ENCODE measurements around the gene CSTF3. TPM values are rescaled to one million over a fixed set of nuclear protein-coding genes. Genes with fewer than 3 reads are reported as not detected.

Gene CSTF3
- total RNA-seq, 3 donors from 2014 or later = 9.0 to 33.4 (median 15.7) TPM

DNA sequence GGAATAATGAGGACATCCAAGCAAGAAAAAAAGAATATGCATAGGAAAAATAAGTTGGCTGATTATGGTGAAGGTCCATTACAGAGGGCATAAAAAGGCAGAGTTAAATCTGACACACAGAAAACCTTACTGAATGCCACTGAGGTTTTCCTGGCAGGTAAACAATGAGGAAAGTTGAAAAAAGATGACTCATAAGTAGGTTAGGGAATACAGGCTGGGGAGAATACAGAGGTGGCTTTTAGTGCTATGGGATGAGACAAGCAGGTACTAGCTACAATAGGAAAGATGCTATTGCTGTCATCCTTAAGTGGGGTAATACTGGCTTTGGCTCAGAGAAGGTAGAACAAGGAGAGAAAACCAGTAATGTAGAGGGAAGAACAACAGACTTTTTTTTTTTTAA lies 44.7 kb downstream of the CSTF3 start:
- intact Hi-C loops (cut with DNase I; ENCODE audit: low total_unique reads) = no loop called here
- no peak overlapping the region for H3K27ac ChIP-seq

DNA sequence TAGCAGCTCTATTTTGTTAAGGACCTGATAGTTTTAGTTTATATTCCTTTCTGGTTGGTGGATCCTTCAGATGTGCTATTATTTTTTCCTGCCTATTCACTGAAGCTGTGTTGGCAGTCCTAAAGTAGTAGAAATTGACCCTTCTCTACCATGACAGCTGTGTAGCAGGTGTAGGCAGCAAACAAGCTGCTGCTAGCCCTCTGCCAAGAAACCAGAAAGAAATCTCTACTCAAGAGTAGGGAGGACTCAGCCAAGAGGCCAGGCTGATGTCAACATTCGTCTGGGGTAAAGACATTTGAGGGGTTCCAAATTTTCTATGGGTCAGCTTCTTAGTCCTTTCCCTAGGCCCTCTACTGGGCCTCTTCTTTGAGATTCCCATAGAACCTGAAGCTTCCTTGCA lies 51.2 kb downstream of the CSTF3 start:
- Histone ChIP-seq H3K4me3 (no peak overlapping the region), H3K27ac (no peak overlapping the region), H3K27me3 (no peaks in the 10 kb centered on the region), H3K36me3 (no peaks in the 10 kb centered on the region), H3K4me1 (no peaks in the 10 kb centered on the region), H3K9me3 (no peaks in the 10 kb centered on the region)
- intact Hi-C loops (cut with DNase I; ENCODE audit: low total_unique reads) = no loop called here
- no peak for DNase-seq (ENCODE audit: low spot score in 2 of 2)
- TF ChIP-seq POLR2A (IDR thresholded peaks at IDR 0.05) (no peak), POLR2AphosphoS5 (IDR thresholded peaks at IDR 0.05) (no peak)
- TF ChIP-seq, protein P1, sequence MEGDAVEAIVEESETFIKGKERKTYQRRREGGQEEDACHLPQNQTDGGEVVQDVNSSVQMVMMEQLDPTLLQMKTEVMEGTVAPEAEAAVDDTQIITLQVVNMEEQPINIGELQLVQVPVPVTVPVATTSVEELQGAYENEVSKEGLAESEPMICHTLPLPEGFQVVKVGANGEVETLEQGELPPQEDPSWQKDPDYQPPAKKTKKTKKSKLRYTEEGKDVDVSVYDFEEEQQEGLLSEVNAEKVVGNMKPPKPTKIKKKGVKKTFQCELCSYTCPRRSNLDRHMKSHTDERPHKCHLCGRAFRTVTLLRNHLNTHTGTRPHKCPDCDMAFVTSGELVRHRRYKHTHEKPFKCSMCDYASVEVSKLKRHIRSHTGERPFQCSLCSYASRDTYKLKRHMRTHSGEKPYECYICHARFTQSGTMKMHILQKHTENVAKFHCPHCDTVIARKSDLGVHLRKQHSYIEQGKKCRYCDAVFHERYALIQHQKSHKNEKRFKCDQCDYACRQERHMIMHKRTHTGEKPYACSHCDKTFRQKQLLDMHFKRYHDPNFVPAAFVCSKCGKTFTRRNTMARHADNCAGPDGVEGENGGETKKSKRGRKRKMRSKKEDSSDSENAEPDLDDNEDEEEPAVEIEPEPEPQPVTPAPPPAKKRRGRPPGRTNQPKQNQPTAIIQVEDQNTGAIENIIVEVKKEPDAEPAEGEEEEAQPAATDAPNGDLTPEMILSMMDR (IDR thresholded peaks at IDR 0.05) = no peak

More for the DNA sequence above, 44.7 kb downstream of the CSTF3 start:
- Histone ChIP-seq H3K4me3 (no peak overlapping the region), H3K27me3 (no peaks in the 10 kb centered on the region), H3K9me3 (no peaks in the 10 kb centered on the region), H3K36me3 (no peaks in the 10 kb centered on the region), H3K4me1 (no peaks in the 10 kb centered on the region)
- TF ChIP-seq POLR2A (IDR thresholded peaks at IDR 0.05) (no peak), POLR2AphosphoS5 (IDR thresholded peaks at IDR 0.05) (no peak)
- TF ChIP-seq, protein P1 (IDR thresholded peaks at IDR 0.05) = no peak
- DNase-seq (ENCODE audit: low spot score in 2 of 2) = no peak

DNA sequence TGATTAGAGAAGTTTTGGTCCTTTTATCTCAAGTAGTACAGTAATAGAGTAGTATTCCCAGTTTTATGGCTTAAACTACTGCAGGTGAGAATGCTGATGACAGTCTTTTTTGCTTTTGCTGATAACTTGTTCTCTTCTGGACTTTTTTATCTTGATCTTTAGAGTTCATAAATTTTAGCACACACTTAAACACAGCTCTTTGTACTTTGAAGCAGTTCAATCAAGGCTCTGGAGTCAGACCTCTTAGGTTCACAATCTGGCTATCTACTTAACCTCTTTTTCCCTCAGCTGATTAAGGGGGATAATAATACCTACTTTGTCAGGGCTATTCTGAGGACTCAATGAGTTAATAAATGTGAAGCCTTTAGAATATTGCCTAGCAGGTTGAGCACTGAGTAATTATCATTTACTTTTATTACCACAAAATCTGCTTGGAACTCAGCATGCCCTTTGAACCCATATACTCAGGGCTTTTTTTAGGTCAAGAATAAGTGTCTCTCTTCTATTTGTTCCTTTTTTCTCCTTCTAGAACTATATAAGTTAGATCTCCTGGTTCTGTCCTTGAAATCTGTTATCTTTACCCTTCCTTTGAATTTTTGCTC lies 51.9 kb downstream of the CSTF3 start:
- Histone ChIP-seq H3K27ac (no peak overlapping the region), H3K36me3 (no peaks in the 10 kb centered on the region), H3K9me3 (no peaks in the 10 kb centered on the region), H3K4me3 (no peak overlapping the region), H3K27me3 (no peaks in the 10 kb centered on the region), H3K4me1 (no peaks in the 10 kb centered on the region)
- intact Hi-C loops (cut with DNase I; ENCODE audit: low total_unique reads) = no loop called here
- TF ChIP-seq POLR2A (IDR thresholded peaks at IDR 0.05) (no peak), POLR2AphosphoS5 (IDR thresholded peaks at IDR 0.05) (no peak)
- TF ChIP-seq, protein P1 (IDR thresholded peaks at IDR 0.05) = no peak
- no peak for DNase-seq (ENCODE audit: low spot score in 2 of 2)

DNA sequence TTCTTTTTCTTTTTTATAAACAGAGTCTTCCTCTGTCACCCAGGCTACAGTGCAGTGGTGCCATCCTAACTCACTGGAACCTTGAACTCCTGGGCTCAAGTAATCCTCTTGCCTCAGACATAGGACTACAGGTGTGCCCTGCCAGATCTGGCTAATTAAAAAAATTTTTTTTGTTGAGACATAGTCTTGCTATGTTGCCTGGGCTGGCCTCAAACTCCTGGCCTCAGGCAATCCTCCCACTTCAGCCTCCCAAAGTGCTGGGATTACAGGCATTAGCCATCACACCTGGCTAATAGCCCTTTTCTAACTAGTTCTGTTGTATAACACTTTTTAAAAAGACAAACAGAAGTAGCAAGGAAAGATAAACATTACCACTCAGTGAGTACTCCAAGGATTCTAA lies 57.4 kb downstream of the CSTF3 start:
- H3K27me3 ChIP-seq = no peaks in the 10 kb centered on the region
- no peaks in the 10 kb centered on the region for H3K9me3 ChIP-seq
- no peak overlapping the region for H3K27ac ChIP-seq
- H3K36me3 ChIP-seq = peaks cover 9% of the 10 kb centered on the region
- DNase-seq (ENCODE audit: low spot score in 2 of 2) = no peak
- intact Hi-C loops (cut with DNase I; ENCODE audit: low total_unique reads) = no loop called here
- H3K4me1 ChIP-seq = no peaks in the 10 kb centered on the region
- no peak overlapping the region for H3K4me3 ChIP-seq
- no peak for TF ChIP-seq POLR2A (IDR thresholded peaks at IDR 0.05)
- TF ChIP-seq, protein P1 (IDR thresholded peaks at IDR 0.05) = no peak
- no peak for TF ChIP-seq POLR2AphosphoS5 (IDR thresholded peaks at IDR 0.05)

DNA sequence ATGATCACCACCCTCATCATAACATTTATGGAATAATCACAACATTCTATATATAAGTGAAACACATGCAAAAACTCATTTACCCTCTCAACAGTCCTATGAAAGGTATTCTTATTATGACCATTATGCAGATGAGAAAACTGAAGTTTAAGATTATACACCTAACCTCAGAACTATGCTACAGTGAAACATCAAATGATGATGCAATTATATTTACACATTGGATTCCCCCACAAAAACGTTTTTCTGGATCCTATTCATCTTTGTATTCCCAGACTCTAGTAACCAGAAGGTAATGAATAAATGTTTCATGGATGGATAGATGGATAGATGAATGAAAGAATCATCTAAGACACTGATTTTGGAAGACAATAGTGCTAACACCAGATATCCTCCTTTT lies 67.1 kb downstream of the CSTF3 start:
- Histone ChIP-seq H3K4me3 (no peak overlapping the region), H3K9me3 (no peaks in the 10 kb centered on the region), H3K36me3 (no peaks in the 10 kb centered on the region), H3K27me3 (no peaks in the 10 kb centered on the region), H3K27ac (no peak overlapping the region), H3K4me1 (no peaks in the 10 kb centered on the region)
- intact Hi-C loops (cut with DNase I; ENCODE audit: low total_unique reads) = no loop called here
- no peak for DNase-seq (ENCODE audit: low spot score in 2 of 2)
- TF ChIP-seq, protein P1 (IDR thresholded peaks at IDR 0.05) = no peak
- TF ChIP-seq POLR2AphosphoS5 (IDR thresholded peaks at IDR 0.05) (no peak), POLR2A (IDR thresholded peaks at IDR 0.05) (no peak)
